ENCODE results near the gene AOPEP.

The AOPEP gene

GRCh38 chr9:95083086-95083768 lies 356.7 kb downstream of the AOPEP start:
- no peak for DNase-seq (ENCODE audit: low spot score)

- DNase-seq (ENCODE audit: low spot score) = no peak
Observed at GRCh38 chr9:95084254-95084934, 357.9 kb downstream of the AOPEP start.

- no peak for DNase-seq (ENCODE audit: low spot score)
Observed at GRCh38 chr9:95085036-95085770, 358.7 kb downstream of the AOPEP start.

GRCh38 chr9:95085861-95086563 lies 359.5 kb downstream of the AOPEP start:
- DNase-seq (ENCODE audit: low spot score) = no peak

- DNase-seq (ENCODE audit: low spot score) = no peak
Observed at GRCh38 chr9:95086564-95086955, 360.1 kb downstream of the AOPEP start.

- no peak for DNase-seq (ENCODE audit: low spot score)
Observed at GRCh38 chr9:95087659-95088242, 361.3 kb downstream of the AOPEP start.

GRCh38 chr9:95088421-95089161 lies 362.1 kb downstream of the AOPEP start:
- DNase-seq (ENCODE audit: low spot score) = no peak

GRCh38 chr9:95089257-95090022 lies 362.9 kb downstream of the AOPEP start:
- DNase-seq (ENCODE audit: low spot score) = no peak

- no peak for DNase-seq (ENCODE audit: low spot score)
Observed at GRCh38 chr9:95090023-95090791, 363.7 kb downstream of the AOPEP start.

GRCh38 chr9:95090871-95091577 lies 364.5 kb downstream of the AOPEP start:
- no peak for DNase-seq (ENCODE audit: low spot score)

GRCh38 chr9:95091601-95092261 lies 365.2 kb downstream of the AOPEP start:
- no peak for DNase-seq (ENCODE audit: low spot score)

GRCh38 chr9:95092262-95093072 lies 366.0 kb downstream of the AOPEP start:
- no peak for DNase-seq (ENCODE audit: low spot score)

- no peak for DNase-seq (ENCODE audit: low spot score)
Observed at GRCh38 chr9:95093586-95093985, 367.1 kb downstream of the AOPEP start.

GRCh38 chr9:95094002-95094401 lies 367.5 kb downstream of the AOPEP start:
- no peak for DNase-seq (ENCODE audit: low spot score)

GRCh38 chr9:95095641-95096355 lies 369.3 kb downstream of the AOPEP start:
- DNase-seq (ENCODE audit: low spot score) = no peak

- DNase-seq (ENCODE audit: low spot score) = no peak
Observed at GRCh38 chr9:95096381-95096780, 369.9 kb downstream of the AOPEP start.

- no peak for DNase-seq (ENCODE audit: low spot score)
Observed at GRCh38 chr9:95096807-95097206, 370.3 kb downstream of the AOPEP start.

Measured in CD4-positive, alpha-beta T cell treated with Interleukin-6 at 100 ng/mL for 8 hours (primary cell).